Right atrium auricular region (tissue), 2 donors: ENCODE data around the gene MAPK8IP1. TPM values are rescaled to one million over a fixed set of nuclear protein-coding genes. Genes with fewer than 3 reads are reported as not detected.

Source experiments
- DNase-seq: peaks from one replicate; pipeline ENCODE4 v3.0.0-alpha.2; 2019; ENCODE audit warnings: low spot score
- H3K27ac ChIP-seq, 2 donors: fragments of 200-600 bp; sonication (generic); 1 replicate in 1 of 2; 2 replicates in 1 of 2; pipeline ENCODE4 v1.5.1; 2016 to 2019
- H3K27me3 ChIP-seq, 2 donors: fragments of 200-600 bp; sonication (generic); one replicate each; pipeline versions ENCODE4 v1.5.1 to v1.6.0; 2017 to 2019
- H3K36me3 ChIP-seq: fragments of 200-600 bp; sonication (generic); one replicate; pipeline ENCODE4 v1.5.1; 2016
- H3K4me1 ChIP-seq, 2 donors: fragments of 200-600 bp; sonication (generic); one replicate each; pipeline versions ENCODE4 v1.5.1 to v1.6.0; 2017 to 2019
- H3K4me3 ChIP-seq, 2 donors: fragments of 200-600 bp; sonication (generic); 1 replicate in 1 of 2; 2 replicates in 1 of 2; pipeline ENCODE4 v1.5.1; 2017 to 2019; ENCODE audit warnings: mild to moderate bottlenecking in 1 of 2, moderate library complexity in 1 of 2
- H3K9me3 ChIP-seq, 2 donors: fragments of 200-600 bp; sonication (generic); one replicate each; pipeline ENCODE4 v1.5.1; 2019
- total RNA-seq, 2 donors: library from RNA; depleted of rRNA; stranded (reverse); fragments of >200 nt; gene quantifications; one replicate each; pipeline ENCODE4 v1.1.0, GENCODE V29; 2016
- TF ChIP-seq, protein P1 (sequence below), 2 donors: fragments of 200-600 bp; sonication (generic); IDR thresholded peaks; one replicate each; pipeline ENCODE4 v1.5.1; 2019; ENCODE audit warnings: antibody characterized with exemption in 2 of 2

The MAPK8IP1 gene
- total RNA-seq, 2 donors from 2014 or later = 7.3 to 8.9 TPM

DNA sequence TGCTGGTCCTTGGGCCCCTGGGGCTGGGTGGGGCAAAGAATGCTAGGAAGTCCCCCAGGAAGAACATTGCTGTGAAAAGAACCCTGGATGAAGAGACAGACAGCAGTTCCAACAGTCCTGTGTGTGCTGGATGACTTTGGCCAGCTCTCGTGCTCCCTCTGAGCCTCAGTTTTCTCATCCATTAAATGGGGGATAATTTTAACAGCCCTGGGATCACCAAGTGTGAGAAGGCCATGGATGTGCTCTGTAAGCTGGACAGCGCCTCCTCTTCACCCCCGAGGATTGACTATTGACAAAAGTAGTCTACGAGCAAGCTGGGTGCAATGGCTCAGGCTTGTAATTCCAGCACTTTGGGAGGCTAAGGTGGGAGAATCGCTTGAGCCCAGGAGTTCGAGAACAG lies 39.5 kb downstream of the MAPK8IP1 start:
- Histone ChIP-seq H3K27me3 (peaks cover 5 to 13% of the 10 kb centered on the region in 2 donors), H3K9me3 (no peaks in the 10 kb centered on the region), H3K4me1 (peaks cover 0 to 19% of the 10 kb centered on the region in 2 donors), H3K36me3 (no peaks in the 10 kb centered on the region), H3K27ac (no peak overlapping the region), H3K4me3 (no peak overlapping the region)
- TF ChIP-seq, protein P1, sequence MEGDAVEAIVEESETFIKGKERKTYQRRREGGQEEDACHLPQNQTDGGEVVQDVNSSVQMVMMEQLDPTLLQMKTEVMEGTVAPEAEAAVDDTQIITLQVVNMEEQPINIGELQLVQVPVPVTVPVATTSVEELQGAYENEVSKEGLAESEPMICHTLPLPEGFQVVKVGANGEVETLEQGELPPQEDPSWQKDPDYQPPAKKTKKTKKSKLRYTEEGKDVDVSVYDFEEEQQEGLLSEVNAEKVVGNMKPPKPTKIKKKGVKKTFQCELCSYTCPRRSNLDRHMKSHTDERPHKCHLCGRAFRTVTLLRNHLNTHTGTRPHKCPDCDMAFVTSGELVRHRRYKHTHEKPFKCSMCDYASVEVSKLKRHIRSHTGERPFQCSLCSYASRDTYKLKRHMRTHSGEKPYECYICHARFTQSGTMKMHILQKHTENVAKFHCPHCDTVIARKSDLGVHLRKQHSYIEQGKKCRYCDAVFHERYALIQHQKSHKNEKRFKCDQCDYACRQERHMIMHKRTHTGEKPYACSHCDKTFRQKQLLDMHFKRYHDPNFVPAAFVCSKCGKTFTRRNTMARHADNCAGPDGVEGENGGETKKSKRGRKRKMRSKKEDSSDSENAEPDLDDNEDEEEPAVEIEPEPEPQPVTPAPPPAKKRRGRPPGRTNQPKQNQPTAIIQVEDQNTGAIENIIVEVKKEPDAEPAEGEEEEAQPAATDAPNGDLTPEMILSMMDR (IDR thresholded peaks at IDR 0.05) = no peak
- DNase-seq = no peak

DNA sequence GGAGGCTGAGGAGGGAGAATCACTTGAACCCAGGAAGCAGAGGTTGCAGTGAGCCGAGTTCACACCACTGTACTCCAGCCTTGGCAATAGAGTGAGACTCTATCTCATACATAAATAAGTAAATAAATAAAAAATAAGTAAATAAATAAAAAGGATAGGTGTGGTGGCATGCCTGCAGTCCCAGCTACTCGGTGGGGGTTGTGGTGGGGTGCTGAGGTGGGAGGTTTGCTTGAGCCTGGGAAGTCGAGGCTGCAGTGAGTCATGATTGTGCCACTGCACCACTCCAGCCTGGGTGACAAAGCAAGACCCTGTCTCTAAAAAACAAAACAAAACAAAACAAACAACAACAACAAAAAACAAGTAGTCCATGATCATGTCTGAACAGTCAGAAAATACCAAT lies 40.1 kb downstream of the MAPK8IP1 start:
- Histone ChIP-seq H3K4me3 (no peak overlapping the region), H3K9me3 (no peaks in the 10 kb centered on the region), H3K27me3 (peaks cover 5 to 13% of the 10 kb centered on the region in 2 donors), H3K36me3 (no peaks in the 10 kb centered on the region), H3K4me1 (peaks cover 0 to 23% of the 10 kb centered on the region in 2 donors), H3K27ac (no peak overlapping the region)
- DNase-seq = no peak
- TF ChIP-seq, protein P1 (IDR thresholded peaks at IDR 0.05) = no peak

DNA sequence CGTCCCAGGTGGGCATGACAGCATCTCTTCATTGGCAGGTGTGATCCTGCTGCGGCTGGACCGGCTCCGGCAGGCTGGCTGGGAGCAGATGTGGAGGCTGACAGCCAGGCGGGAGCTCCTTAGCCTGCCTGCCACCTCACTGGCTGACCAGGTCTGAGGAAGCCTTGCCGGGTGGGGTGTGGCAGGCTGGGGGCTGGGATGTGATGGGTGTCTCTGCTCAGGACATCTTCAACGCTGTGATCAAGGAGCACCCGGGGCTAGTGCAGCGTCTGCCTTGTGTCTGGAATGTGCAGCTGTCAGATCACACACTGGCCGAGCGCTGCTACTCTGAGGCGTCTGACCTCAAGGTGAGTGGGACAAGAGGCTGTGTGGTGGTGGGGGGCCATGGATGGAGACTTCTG lies 40.5 kb downstream of the MAPK8IP1 start:
- peaks cover 5 to 13% of the 10 kb centered on the region in 2 donors for H3K27me3 ChIP-seq
- TF ChIP-seq, protein P1 (IDR thresholded peaks at IDR 0.05) = no peak
- H3K9me3 ChIP-seq = no peaks in the 10 kb centered on the region
- H3K36me3 ChIP-seq = no peaks in the 10 kb centered on the region
- H3K4me1 ChIP-seq = peaks cover 0 to 27% of the 10 kb centered on the region in 2 donors
- no peak overlapping the region for H3K4me3 ChIP-seq
- no peak overlapping the region for H3K27ac ChIP-seq
- no peak for DNase-seq

DNA sequence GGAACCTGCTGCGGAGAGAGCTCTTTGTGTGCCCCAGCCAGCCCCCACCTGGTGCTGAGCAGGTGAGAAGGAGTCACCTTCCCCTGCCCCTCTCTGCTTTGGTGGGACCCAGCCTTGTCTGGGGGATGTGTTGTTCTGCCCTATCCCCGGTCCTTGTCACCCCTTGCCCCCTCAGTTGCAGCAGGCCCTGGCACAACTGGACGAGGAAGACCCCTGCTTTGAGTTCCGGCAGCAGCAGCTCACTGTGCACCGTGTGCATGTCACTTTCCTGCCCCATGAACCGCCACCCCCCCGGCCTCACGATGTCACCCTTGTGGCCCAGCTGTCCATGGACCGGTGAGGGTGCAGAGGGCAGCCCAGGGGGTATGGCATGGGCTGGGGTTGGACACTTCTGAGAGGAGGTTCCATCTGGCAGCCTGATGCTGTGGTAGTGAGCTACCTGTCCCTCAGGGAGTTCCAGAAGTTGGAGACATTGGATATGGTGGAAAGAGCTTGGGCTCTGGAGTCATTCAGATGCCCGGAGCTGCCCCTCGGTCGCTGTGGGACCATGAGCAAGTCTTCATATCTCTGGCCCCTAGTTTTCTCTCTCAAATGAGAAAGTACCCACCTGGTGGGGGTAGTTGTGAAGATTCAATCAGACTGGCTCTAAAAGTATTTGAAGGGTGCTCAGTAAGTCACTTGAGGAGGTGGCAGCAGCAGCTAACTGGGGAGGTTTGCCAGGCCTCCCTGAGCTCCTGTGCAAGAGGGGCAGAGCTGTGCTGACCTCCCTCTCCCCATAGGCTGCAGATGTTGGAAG lies 41.3 kb downstream of the MAPK8IP1 start:
- Histone ChIP-seq H3K4me1 (peaks cover 0 to 31% of the 10 kb centered on the region in 2 donors), H3K4me3 (no peak overlapping the region), H3K9me3 (no peaks in the 10 kb centered on the region), H3K27me3 (peaks cover 5 to 13% of the 10 kb centered on the region in 2 donors), H3K27ac (no peak overlapping the region), H3K36me3 (peaks cover 2% of the 10 kb centered on the region)
- TF ChIP-seq, protein P1 (IDR thresholded peaks at IDR 0.05) = no peak
- DNase-seq = no peak

DNA sequence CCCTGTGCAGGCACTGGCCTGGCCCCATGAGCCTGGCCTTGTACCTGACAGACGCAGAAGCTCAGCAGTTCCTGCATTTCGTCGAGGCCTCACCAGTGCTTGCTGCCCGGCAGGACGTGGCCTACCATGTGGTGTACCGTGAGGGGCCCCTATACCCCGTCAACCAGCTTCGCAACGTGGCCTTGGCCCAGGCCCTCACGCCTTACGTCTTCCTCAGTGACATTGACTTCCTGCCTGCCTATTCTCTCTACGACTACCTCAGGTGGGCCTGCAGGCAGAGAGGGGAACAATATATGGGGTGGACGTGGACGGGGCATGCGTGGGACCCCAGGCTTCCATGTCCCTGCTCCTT lies 41.9 kb downstream of the MAPK8IP1 start:
- TF ChIP-seq, protein P1 (IDR thresholded peaks at IDR 0.05) = no peak
- no peaks in the 10 kb centered on the region for H3K9me3 ChIP-seq
- H3K4me1 ChIP-seq = peaks cover 0 to 26% of the 10 kb centered on the region in 2 donors
- no peak for DNase-seq
- H3K36me3 ChIP-seq = peaks cover 8% of the 10 kb centered on the region
- peaks cover 1 to 11% of the 10 kb centered on the region in 2 donors for H3K27me3 ChIP-seq
- H3K4me3 ChIP-seq = no peak overlapping the region
- H3K27ac ChIP-seq = no peak overlapping the region
